Mucosa of rectum (tissue), 2 donors: Measurements from ENCODE around the gene XYLT1.
"Not testable (repeated sequence)": the region's sequence is repeated elsewhere in the genome, so short reads cannot be mapped to it uniquely, and the experiment has no call there.

ENCODE experiments used
- H3K27ac ChIP-seq, 2 donors: one replicate each; pipeline ENCODE4 v1.7.0; 2013; ENCODE audit warnings: inconsistent platforms in 2 of 2, low read depth in 2 of 2, low read length in 2 of 2
- H3K27me3 ChIP-seq, 2 donors: one replicate each; pipeline ENCODE4 v1.7.0; 2013; ENCODE audit warnings: low read length in 2 of 2; ENCODE audit not compliant: control insufficient read depth in 2 of 2, insufficient read depth in 2 of 2
- H3K36me3 ChIP-seq, 2 donors: one replicate each; pipeline ENCODE4 v1.7.0; 2013; ENCODE audit warnings: low read length in 2 of 2; ENCODE audit not compliant: control insufficient read depth in 2 of 2, insufficient read depth in 2 of 2
- H3K4me1 ChIP-seq, 2 donors: one replicate each; pipeline ENCODE4 v1.7.0; 2013; ENCODE audit warnings: low read length in 2 of 2, mild to moderate bottlenecking in 1 of 2; ENCODE audit not compliant: control insufficient read depth in 2 of 2, insufficient read depth in 2 of 2
- H3K4me3 ChIP-seq, 2 donors: one replicate each; pipeline ENCODE4 v1.7.0; 2013; ENCODE audit warnings: low read length in 2 of 2
- H3K9ac ChIP-seq, 2 donors: one replicate each; pipeline ENCODE4 v1.7.0; 2013; ENCODE audit warnings: low read length in 2 of 2, low read depth in 1 of 2, mild to moderate bottlenecking in 1 of 2
- H3K9me3 ChIP-seq, 2 donors: one replicate each; pipeline ENCODE4 v1.7.0; 2013; ENCODE audit warnings: low read length in 2 of 2; ENCODE audit not compliant: control insufficient read depth in 2 of 2
- donor health status: healthy.
- donor health status: Normal muscosa, but diverticular disease.

The XYLT1 gene

DNA sequence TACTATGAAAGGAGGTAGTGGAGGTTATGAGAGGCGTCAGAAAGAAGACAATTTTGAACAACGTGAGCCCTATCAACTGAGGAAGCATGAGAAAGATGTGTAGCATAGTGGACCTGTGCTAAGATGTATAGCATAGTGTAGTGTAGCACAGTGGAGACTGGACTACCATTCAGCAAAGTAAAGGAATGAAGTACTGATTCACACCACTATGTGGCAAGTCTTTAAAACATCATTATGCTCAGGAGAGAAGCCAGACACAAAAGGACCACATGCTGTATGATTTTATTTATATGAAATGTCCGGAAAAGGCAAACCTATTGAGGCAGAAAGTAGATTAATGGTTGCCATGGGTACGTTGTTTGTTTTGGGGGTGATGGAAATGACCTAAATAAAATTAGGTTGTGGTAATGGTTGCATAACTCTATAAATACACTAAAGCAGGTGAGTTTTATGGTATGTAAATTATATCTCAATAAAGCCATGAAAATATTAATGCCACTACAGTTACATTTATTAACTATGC is 20.4 kb upstream of the XYLT1 start:
- no peak overlapping the region for H3K9ac ChIP-seq
- no peak overlapping the region for H3K4me3 ChIP-seq
- H3K36me3 ChIP-seq: no peaks in the 10 kb centered on the region
- no peaks in the 10 kb centered on the region for H3K9me3 ChIP-seq
- no peak overlapping the region for H3K27ac ChIP-seq
- H3K4me1 ChIP-seq: no peaks in the 10 kb centered on the region
- H3K27me3 ChIP-seq: no peaks in the 10 kb centered on the region

DNA sequence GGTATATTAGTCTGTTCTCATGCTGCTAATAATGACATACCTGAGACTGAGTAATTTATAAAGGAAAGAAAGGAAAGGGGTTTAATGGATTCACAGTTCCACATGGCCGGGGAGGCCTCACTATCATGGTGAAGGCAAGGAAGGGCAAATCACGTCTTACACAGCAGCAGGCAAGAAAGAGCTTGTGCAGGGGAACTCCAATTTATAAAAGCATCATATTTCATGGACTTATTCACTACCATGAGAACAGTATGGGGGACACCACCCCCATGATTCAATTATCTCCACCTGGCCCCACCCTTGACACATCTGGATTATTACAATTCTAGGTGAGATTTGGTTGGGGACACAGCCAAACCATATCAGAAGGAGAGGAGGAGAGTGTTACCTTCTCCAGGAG is 17.7 kb upstream of the XYLT1 start:
- Histone ChIP-seq H3K9ac (no peak overlapping the region), H3K4me1 (no peaks in the 10 kb centered on the region), H3K4me3 (no peak overlapping the region), H3K9me3 (no peaks in the 10 kb centered on the region), H3K36me3 (no peaks in the 10 kb centered on the region), H3K27me3 (no peaks in the 10 kb centered on the region), H3K27ac (no peak overlapping the region)

DNA sequence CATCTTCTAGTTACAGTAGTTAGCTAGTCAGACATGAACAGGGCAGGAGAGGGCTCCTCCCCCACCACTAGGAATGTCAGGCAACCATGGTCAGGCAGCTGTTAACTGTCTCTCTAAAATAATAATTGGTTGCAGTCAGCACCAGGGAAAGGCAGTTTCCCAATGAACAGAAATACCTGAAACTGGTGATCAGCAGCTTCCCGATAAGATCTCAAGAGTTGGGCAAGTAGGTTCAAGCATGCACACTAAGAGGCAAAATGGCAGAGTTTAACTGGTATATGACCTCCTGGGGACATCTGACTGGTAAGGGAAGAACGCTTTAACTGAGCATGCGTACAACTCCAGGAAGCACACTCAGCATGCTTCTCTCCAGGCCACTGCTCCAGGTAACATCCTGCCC is 12.6 kb upstream of the XYLT1 start:
- Histone ChIP-seq H3K4me3 (no peak overlapping the region), H3K4me1 (peaks cover 3 to 12% of the 10 kb centered on the region in 2 donors), H3K9ac (no peak overlapping the region), H3K36me3 (no peaks in the 10 kb centered on the region), H3K27me3 (no peaks in the 10 kb centered on the region), H3K9me3 (no peaks in the 10 kb centered on the region), H3K27ac (no peak overlapping the region)

DNA sequence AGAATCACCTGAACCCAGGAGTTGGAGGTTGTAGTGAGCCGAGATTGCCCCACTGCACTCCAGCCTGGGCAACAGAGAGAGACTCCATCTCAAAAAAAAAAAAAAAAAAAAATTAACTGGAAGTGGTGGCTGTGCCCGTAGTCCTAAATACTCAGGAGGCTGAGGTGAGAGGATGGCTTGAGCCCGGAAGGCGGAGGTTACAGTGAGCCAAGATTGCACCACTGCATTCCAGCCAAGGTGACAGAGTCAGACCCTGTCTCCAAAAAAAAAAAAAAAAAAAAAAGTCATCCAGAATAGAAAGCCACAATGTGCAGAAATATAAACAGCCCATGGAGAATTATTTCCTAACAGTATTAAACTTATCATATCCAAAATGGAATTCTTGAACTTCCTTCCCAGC is 11.6 kb upstream of the XYLT1 start:
- not testable (repeated sequence) for H3K27me3 ChIP-seq, H3K9ac ChIP-seq, H3K27ac ChIP-seq, H3K9me3 ChIP-seq, H3K36me3 ChIP-seq, H3K4me3 ChIP-seq
- peaks cover 3 to 12% of the 10 kb centered on the region in 2 donors for H3K4me1 ChIP-seq

DNA sequence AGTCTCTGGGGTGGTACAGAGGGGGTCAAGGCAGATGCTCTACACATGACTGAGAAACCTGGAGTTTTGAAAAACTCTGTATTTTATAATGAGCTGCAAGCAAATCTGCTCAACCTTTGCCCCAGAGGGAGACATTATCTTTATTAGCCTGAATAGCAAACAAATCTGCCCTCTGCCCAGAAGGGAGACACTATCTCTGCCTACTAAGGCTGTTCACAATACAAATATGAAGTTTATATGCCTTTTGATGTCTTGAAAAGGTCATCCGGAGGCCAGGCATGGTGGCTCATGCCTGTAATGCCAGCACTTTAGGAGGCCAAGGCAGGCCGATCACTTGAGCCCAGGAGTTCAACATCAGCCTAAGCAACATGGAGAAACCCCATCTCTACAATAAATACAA is 11.0 kb upstream of the XYLT1 start:
- Histone ChIP-seq H3K4me3 (no peak overlapping the region), H3K9ac (no peak overlapping the region), H3K27ac (no peak overlapping the region), H3K4me1 (peaks cover 7 to 15% of the 10 kb centered on the region in 2 donors), H3K9me3 (no peaks in the 10 kb centered on the region), H3K27me3 (no peaks in the 10 kb centered on the region), H3K36me3 (no peaks in the 10 kb centered on the region)

DNA sequence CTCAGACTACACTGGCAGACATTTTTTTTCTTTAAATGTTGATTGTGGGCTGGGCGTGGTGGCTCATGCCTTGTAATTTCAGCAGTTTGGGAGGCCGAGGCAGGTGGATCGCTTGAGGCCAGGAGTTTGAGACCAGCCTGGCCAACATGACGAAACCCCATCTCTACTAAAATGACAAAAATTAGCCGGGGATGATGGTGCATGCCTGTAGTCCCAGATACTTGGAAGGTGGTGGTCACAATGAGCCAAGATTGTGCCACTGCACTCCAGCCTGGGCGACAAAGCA is 6.4 kb upstream of the XYLT1 start:
- H3K9me3 ChIP-seq, H3K9ac ChIP-seq, H3K27me3 ChIP-seq, H3K4me3 ChIP-seq, H3K36me3 ChIP-seq, H3K27ac ChIP-seq: not testable (repeated sequence)
- H3K4me1 ChIP-seq: peaks cover 9 to 18% of the 10 kb centered on the region in 2 donors

DNA sequence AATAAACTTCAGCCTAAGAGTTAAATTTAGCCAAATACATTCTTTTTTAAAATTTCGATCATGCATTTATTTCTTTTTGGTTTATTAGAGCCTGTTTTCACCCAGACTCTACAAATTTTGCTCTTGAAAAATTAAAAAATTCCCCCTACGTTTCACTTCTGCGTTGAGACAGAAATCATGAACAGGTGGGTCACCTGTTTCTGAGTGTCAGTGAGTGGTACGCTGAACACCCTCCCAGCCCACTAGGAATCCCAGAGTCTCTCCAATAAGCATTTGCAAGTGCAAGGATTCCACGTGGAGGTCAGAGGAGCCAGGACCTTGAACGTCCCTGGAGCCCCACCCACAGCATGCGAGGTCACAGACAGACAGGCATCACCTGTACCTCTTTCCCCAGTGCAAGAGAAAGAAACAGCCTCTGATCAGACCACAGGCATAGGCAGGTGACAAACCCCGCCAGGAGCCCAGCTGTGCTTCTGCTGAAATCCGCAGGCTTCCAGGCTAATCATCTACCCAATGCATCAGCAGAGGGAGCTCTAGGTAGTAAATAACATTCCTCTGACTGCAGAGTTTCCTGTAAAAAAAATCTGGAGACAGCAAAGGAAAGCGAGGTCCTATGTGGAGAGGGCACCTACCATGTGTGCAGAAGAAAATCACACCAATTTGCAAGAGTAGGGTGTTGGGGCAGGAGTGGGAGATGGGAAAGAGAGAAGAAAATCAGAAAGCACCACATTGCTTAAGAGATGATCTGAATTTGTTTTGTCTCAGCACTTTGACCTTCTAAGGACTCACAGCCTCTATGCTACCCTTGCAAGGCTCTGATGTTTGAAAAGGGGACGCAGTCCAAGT is 5.9 kb upstream of the XYLT1 start:
- Histone ChIP-seq H3K9me3 (no peaks in the 10 kb centered on the region), H3K9ac (no peak overlapping the region), H3K27me3 (no peaks in the 10 kb centered on the region), H3K4me3 (no peak overlapping the region), H3K4me1 (peaks cover 9 to 14% of the 10 kb centered on the region in 2 donors), H3K36me3 (no peaks in the 10 kb centered on the region), H3K27ac (no peak overlapping the region)

DNA sequence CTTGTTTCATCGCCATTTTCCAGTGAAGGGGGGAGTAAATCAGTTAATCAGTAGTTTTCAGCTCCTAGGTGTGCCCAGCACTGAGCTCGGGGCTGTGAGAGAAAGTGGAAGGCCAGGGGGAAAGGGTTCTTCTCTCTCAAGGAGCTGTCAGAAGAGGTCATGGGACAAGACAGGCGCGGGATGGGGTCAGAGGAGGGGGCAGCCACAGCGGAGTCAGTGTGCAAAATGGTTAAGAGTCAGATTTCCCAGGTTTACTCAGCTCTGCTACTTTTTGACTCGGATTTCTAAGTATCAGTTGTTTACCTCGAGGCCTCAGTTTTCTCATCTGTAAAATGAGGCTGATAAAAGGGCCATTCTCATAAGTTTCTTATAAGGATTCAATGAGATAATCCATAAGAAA is 4.3 kb upstream of the XYLT1 start:
- no peaks in the 10 kb centered on the region for H3K9me3 ChIP-seq
- H3K36me3 ChIP-seq: no peaks in the 10 kb centered on the region
- no peak overlapping the region for H3K9ac ChIP-seq
- no peak overlapping the region for H3K27ac ChIP-seq
- H3K27me3 ChIP-seq: no peaks in the 10 kb centered on the region
- no peak overlapping the region for H3K4me3 ChIP-seq
- peaks cover 10 to 11% of the 10 kb centered on the region in 2 donors for H3K4me1 ChIP-seq

DNA sequence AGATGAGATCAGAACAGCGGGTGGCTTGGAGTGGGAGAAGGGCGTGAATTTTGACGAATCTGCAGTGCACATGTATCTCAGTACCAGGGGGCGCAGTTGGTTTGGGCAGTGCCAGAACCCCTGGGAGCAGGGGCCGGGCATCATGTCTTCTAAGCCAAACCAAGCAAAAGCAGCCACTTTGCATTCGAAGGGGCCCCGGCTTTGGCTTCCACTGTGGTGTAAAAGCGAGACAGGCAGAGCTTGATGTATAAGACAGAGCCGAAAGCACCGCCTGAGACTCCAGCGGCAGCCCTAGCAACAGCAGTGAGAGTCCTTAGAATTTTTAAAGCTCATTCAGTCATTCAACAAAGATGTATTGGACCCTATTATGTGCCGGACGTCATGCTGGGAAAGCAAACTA is 3.8 kb upstream of the XYLT1 start:
- H3K27ac ChIP-seq: no peak overlapping the region

DNA sequence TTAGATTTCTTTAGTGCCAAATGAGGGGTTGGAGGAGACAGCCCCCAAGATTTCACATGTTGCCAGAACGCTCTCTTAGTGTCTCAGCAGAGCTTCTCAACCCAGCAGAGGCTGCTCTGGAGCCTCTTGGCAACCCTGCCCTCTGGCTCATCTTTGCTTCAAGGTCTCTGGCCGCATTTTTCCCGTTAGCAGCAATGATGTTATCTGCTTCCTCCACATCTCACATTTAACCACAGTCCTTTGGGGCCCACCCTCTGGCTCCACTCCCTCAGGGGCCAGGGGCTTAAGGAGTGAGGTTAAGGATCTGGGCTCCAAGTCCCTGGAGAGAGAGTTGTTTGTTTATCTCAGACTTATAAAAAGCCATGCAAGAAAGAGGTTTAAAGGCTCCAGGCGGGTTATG is 3.3 kb upstream of the XYLT1 start:
- no peak overlapping the region for H3K27ac ChIP-seq
- no peaks in the 10 kb centered on the region for H3K27me3 ChIP-seq
- H3K9ac ChIP-seq: no peak overlapping the region
- no peaks in the 10 kb centered on the region for H3K9me3 ChIP-seq
- no peak overlapping the region for H3K4me3 ChIP-seq
- H3K36me3 ChIP-seq: no peaks in the 10 kb centered on the region
- H3K4me1 ChIP-seq: peaks cover 19 to 20% of the 10 kb centered on the region in 2 donors

More for the DNA sequence above, 3.8 kb upstream of the XYLT1 start:
- Histone ChIP-seq H3K4me3 (no peak overlapping the region), H3K36me3 (no peaks in the 10 kb centered on the region), H3K27me3 (no peaks in the 10 kb centered on the region), H3K9me3 (no peaks in the 10 kb centered on the region), H3K4me1 (peaks cover 14 to 15% of the 10 kb centered on the region in 2 donors), H3K9ac (no peak overlapping the region)
